OCI-M1 (cell line): Measurements from ENCODE around the gene GAK.

Experiments
- DNase-seq: peaks from one replicate; lab custom pipeline; 2025; lab: John Stamatoyannopoulos, UW

GAK gene

DNA sequence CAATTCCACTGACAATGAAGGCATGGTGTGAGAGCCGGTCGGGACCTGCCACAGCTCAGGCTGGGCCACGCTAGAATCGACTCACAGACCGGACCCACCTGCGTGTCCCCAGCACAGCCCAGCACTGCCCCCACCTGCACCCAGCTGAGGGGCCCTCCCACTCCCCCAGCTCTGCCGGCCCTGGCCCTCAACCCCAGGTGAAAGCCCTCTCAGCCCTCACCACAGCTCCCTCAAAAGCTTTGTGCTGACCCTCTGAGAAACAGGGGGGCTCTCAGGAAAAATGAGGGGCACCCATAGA is 25.1 kb downstream of the GAK start:
- DNase-seq = no peak

DNA sequence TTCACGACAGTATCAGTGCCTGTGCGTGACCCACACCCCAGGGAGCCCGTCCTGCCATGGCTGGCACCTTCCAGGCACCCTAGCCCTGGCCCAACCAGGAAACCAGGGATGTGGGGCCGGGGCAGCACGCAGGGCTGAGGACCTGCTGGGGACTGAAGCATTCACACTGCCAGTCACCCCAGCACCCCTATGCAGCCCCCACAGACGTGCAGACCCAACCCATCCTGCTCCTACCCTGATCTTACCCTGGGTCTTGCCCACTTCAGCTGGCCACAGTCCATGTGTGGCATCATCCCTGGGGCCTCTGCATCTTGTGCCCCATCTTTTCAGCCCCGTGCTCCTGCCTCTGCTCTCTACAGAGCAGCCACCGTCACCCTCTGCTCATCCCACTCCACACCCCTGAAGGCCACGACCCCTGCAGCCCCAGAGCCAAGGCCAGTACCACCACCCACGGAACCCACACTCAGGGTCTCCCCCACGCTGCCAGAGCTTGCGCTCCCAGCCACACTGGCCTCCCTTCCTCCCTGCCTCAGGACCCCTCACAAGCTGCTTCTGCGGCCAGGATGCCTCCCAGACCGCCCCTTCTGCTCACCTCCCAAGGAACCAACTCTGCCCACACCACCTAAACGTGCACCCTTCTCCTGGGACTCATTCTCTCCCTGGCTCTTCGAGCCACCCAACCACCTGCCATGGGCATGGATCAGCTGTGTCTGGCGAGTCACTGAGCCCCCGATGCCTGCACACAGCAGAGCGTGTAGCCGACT is 25.6 kb downstream of the GAK start:
- DNase-seq = no peak

- DNase-seq = no peak
These were observed 26.4 kb downstream of the GAK start for GRCh38 chr4:905485-906338.

- DNase-seq = no peak
These were observed 28.8 kb downstream of the GAK start for GRCh38 chr4:903066-904046.

DNA sequence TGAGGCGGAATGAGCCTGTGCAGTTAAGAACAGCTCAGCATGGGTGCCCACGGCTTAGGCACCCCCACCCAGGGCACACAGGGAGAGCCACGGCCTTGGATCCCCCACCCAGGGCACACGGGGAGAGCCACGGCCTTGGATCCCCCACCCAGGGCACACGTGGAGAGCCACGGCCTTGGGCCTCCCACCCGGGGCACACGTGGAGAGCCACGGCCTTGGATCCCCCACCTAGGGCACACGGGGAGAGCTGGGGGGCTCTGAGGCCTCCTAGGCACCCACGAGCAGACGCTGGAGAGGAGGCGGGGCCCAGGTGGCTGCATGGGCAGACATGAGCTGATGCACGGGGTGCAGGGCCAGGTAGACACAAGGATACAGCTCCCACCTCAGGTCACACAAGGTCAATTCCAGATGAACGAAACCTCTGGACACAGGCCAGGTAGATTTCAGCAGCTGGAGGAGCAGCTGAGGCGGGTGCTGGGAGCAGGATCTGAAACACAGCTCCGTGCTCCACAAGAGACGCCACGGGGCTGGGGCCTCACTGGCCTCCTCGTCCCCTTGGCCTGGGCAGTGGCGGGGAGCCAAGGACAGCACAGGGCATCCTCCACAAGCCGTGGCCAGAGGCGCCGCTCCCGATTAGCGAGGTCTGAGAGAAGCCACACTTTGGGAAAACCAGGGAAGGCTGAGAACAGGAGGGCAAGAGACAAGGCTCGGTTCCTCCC is 30.8 kb downstream of the GAK start:
- no peak for DNase-seq

- no peak for DNase-seq
These were observed 31.4 kb downstream of the GAK start for GRCh38 chr4:900721-901120.

DNA sequence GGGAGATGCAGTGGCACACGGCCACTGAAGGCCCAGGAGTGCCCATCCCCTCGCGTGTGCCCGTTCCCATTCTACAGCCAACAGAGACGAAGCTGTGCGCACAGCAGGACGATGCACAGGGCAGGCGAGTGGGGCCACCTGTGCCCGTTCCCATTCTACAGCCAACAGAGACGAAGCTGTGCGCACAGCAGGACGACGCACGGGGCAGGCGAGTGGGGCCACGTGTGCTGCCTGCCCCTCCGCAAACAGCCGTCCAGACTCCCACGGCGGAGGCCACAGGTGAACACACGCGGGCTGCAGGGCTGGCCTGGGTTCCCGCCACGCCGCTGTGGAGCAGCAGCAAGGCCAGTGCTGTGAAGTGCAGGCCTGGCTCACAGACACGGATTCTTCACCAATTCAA is 32.0 kb downstream of the GAK start:
- DNase-seq = no peak

DNA sequence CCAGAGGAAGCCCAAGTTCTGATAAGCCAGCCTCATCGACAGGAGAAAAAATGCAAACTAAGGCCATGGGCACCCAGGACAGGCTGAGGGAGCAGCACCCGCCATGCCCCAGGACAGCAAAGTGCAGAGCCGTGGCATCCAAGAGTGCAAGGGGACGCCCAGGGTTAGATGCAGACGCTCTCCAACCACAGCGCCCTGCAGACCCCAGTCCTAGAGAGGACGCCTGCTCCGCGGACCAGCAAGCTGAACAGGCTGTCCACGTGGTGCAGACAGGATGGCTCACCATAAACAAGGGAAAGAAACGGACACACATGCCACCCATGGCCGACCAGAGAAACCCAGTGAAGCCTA is 32.6 kb downstream of the GAK start:
- no peak for DNase-seq

- no peak for DNase-seq
These were observed 33.1 kb downstream of the GAK start for GRCh38 chr4:898869-899555.

GRCh38 chr4:898123-898522 is 34.0 kb downstream of the GAK start:
- no peak for DNase-seq

DNA sequence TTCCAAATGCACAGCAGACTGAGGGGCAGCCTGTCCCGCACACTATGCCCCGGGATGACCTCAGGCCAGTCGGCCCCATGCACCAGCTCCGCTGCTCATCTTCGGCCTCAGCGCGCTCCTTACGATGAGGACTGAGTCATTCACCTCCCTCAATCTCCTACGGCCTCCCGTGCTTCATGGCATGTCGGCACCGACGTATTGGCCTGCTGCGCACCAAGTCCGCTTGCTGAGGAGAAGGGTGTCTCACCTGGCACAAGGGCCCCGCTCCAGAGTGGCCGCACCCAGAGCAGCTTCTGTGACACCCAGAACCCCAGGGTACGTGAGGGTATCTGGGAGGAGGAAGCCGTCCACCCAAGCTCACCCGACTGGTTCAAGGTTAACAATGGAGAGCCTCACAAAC is 35.5 kb downstream of the GAK start:
- DNase-seq = no peak

DNA sequence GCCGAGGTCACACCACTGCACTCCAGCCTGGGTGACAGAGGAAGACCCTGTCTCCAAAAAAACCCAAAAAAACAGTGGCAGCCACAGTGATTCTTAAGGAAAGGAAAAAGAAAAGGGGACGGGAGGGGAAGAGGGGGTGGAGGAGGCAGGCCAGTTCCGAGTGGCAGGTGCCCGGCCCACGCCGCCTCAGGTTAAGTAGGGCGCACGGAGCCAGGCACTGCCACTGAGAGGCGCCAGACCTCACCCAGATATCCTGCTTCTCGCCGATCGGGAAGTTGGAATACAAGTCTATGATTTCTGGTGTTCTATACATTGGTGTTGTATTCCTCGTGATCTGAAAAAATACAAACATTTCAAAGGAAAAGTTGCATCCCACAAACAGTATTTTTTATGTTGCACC is 35.9 kb downstream of the GAK start:
- DNase-seq = no peak

- no peak for DNase-seq
These were observed 36.5 kb downstream of the GAK start for GRCh38 chr4:895596-895995.

- DNase-seq = no peak
These were observed 38.0 kb downstream of the GAK start for GRCh38 chr4:893995-894705.

DNA sequence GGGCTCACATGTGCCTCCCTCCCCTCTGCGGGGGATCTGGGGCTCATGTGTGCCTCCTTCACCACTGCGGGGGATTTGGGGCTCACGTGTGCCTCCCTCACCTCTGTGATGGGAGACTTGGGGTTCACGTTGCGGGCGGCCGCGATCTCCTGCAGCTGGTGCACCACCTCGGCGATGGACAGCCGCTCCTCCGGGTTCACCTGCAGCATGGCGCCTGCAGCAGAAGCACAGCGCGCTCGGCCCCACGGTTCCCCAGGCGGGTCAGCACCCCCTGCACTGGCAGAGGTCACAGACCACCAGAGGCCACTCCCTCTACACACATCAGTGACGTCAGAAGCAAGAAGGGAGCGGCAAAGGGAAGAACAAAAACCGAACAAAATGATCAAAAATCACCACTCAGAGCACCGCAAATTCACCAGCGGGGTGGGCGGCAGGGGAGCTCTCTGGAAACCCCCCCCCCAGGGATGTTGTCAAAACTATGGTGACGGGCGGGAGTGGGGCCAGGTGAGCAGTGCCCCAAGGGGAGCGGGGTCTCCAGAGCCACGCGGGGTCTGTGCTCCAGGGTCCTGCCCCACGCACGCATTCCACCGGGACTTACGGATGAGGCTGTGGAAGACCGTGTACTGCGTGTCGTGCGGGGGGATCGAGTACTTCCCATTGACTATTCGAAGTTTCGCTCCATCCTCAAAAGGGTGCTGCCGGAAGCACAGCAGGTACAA is 38.7 kb downstream of the GAK start:
- no peak for DNase-seq

DNA sequence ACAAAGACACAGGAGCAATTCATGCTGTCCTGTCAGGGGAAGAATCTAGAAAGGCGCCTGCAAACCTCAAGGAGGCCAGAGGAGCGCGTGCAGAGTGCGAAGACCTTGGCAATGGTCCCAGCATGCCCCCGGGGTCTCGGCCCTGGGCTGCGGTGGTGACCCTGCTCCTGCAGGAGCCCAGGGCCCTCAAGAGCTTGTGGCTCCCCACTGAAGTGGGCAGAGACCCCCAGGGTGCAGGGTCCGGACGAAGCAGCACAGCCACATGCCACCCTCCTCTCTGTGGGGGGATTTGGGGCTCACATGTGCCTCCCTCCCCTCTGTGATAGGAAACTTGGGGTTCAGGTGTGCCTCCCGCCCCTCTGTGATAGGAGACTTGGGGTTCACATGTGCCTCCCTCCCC is 39.3 kb downstream of the GAK start:
- no peak for DNase-seq

DNA sequence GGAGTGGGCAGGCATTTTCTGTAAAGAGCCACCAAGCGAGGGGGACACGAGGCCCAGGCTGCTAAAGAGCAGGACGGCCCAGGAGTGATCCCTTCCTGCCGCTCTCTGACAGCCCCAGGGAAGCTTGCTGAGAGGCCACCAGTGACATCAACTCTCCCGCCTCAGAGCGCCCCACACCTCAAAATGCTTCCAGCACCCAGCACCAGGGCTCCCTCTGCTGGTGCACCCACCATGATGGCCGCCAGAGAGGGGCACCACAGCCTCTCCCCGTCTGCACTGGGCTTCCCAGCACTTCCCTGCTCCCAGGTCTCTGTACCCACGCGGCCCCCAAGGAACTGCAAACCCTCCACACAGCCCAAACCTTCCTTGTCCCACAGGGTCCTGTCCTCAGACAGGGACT is 40.4 kb downstream of the GAK start:
- no peak for DNase-seq

DNA sequence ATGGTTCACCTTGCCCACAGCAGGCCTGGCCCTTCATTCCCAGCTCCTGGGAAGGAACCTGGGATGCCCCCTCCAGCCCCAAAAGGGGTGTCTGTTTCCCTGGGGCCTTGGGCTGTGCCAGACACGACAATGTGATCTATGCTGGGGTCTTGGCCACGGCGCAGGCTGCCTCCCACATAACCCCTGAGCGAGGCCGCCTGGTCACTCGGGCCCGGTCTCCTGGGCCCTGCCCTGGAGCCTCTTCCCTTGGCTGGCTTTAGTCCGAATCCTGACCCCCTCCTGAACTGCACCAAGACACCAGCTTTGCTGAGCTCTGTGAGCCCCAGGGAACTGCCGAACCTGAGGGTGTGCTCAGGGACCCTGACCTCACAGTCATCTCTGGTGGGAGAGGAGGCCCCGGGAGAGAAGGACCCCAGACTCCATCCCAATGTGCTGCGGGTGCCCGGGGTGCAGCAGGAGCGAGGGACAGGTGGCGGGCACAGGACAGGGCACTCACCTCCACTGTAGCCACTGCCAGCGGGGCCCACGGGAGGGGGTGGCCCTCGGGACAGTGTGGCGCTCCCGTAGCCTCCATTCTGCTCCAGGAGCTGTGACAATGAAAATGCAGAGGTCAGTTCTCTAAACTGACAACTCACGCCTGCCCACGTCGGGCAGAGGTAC is 42.0 kb downstream of the GAK start:
- DNase-seq = no peak

- DNase-seq = no peak
These were observed 42.6 kb downstream of the GAK start for GRCh38 chr4:889516-889915.

GRCh38 chr4:888029-888428 is 44.1 kb downstream of the GAK start:
- DNase-seq = no peak
